ENCODE results near the gene GCHFR.

GRCh38 chr15:40751745-40752144, 12.1 kb upstream of the GCHFR start:
- TF ChIP-seq, protein P1, sequence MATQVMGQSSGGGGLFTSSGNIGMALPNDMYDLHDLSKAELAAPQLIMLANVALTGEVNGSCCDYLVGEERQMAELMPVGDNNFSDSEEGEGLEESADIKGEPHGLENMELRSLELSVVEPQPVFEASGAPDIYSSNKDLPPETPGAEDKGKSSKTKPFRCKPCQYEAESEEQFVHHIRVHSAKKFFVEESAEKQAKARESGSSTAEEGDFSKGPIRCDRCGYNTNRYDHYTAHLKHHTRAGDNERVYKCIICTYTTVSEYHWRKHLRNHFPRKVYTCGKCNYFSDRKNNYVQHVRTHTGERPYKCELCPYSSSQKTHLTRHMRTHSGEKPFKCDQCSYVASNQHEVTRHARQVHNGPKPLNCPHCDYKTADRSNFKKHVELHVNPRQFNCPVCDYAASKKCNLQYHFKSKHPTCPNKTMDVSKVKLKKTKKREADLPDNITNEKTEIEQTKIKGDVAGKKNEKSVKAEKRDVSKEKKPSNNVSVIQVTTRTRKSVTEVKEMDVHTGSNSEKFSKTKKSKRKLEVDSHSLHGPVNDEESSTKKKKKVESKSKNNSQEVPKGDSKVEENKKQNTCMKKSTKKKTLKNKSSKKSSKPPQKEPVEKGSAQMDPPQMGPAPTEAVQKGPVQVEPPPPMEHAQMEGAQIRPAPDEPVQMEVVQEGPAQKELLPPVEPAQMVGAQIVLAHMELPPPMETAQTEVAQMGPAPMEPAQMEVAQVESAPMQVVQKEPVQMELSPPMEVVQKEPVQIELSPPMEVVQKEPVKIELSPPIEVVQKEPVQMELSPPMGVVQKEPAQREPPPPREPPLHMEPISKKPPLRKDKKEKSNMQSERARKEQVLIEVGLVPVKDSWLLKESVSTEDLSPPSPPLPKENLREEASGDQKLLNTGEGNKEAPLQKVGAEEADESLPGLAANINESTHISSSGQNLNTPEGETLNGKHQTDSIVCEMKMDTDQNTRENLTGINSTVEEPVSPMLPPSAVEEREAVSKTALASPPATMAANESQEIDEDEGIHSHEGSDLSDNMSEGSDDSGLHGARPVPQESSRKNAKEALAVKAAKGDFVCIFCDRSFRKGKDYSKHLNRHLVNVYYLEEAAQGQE (IDR thresholded peaks at IDR 0.05; ENCODE audit: low read depth, low read length) = no peak
- TF ChIP-seq, protein P2, sequence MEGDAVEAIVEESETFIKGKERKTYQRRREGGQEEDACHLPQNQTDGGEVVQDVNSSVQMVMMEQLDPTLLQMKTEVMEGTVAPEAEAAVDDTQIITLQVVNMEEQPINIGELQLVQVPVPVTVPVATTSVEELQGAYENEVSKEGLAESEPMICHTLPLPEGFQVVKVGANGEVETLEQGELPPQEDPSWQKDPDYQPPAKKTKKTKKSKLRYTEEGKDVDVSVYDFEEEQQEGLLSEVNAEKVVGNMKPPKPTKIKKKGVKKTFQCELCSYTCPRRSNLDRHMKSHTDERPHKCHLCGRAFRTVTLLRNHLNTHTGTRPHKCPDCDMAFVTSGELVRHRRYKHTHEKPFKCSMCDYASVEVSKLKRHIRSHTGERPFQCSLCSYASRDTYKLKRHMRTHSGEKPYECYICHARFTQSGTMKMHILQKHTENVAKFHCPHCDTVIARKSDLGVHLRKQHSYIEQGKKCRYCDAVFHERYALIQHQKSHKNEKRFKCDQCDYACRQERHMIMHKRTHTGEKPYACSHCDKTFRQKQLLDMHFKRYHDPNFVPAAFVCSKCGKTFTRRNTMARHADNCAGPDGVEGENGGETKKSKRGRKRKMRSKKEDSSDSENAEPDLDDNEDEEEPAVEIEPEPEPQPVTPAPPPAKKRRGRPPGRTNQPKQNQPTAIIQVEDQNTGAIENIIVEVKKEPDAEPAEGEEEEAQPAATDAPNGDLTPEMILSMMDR (IDR thresholded peaks at IDR 0.05 in 2 of 3, conservative IDR thresholded peaks at IDR 0.05 in 1 of 3; ENCODE audit: control insufficient read depth in 2 of 3, extremely low read depth in 1 of 3, insufficient read depth in 1 of 3, low read depth in 3 of 3, low read length in 3 of 3) = no peak
- TF ChIP-seq ELK1 (IDR thresholded peaks at IDR 0.05; ENCODE audit: low read depth, low read length) (no peak), TAF1 (IDR thresholded peaks at IDR 0.05; ENCODE audit: borderline replicate concordance, low read depth, low read length) (no peak), SP1 (IDR thresholded peaks at IDR 0.05; ENCODE audit: low read depth, low read length) (no peak), KLF5 (IDR thresholded peaks at IDR 0.05; ENCODE audit: partially characterized antibody) (no peak), HCFC1 (IDR thresholded peaks at IDR 0.05; ENCODE audit: low read length) (no peak), KDM1A (IDR thresholded peaks at IDR 0.05; ENCODE audit: borderline replicate concordance) (no peak), ZNF207 (IDR thresholded peaks at IDR 0.05; ENCODE audit: borderline replicate concordance) (no peak), CBX3 (IDR thresholded peaks at IDR 0.05; ENCODE audit: borderline replicate concordance, low read depth) (no peak), YY1 (IDR thresholded peaks at IDR 0.05; ENCODE audit: low read depth, low read length) (no peak)
- TF ChIP-seq, protein P3, sequence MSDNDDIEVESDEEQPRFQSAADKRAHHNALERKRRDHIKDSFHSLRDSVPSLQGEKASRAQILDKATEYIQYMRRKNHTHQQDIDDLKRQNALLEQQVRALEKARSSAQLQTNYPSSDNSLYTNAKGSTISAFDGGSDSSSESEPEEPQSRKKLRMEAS (IDR thresholded peaks at IDR 0.05; ENCODE audit: low read depth, low read length) = no peak
- TF ChIP-seq, protein P4, sequence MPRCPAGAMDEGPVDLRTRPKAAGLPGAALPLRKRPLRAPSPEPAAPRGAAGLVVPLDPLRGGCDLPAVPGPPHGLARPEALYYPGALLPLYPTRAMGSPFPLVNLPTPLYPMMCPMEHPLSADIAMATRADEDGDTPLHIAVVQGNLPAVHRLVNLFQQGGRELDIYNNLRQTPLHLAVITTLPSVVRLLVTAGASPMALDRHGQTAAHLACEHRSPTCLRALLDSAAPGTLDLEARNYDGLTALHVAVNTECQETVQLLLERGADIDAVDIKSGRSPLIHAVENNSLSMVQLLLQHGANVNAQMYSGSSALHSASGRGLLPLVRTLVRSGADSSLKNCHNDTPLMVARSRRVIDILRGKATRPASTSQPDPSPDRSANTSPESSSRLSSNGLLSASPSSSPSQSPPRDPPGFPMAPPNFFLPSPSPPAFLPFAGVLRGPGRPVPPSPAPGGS (IDR thresholded peaks at IDR 0.05; ENCODE audit: borderline replicate concordance, insufficient read depth, low read depth, low read length, poor library complexity, severe bottlenecking) = no peak
